Measurements from ENCODE around the gene GMDS. TPM values are rescaled to one million over a fixed set of nuclear protein-coding genes. Genes with fewer than 3 reads are reported as not detected.
A peak's percentile ranks its signal among the peaks of the same experiment; 100 is the strongest.

The GMDS gene
- total RNA-seq, 1 donor from 2014 or later, result 19.9 TPM

- Histone ChIP-seq H3K4me3 (no peak overlapping the region), H3K36me3 (no peaks in the 10 kb centered on the region), H3K4me1 (peaks cover 0 to 25% of the 10 kb centered on the region in 2 donors), H3K9me3 (no peaks in the 10 kb centered on the region), H3K27me3 (no peaks in the 10 kb centered on the region), H3K27ac (no peak overlapping the region)
- no peak for DNase-seq (ENCODE audit: low spot score in 2 of 2)
- intact Hi-C loops (cut with DNase I), result loop anchor here (2.0 to 5.0 kb wide), 2 partner anchors 33 to 83 kb away; no protein-coding TSS in a partner anchor
- no peak for TF ChIP-seq CTCF (IDR thresholded peaks at IDR 0.05)
Measured at GRCh38 chr6:2114100-2114499, 131.3 kb downstream of the GMDS start.

GRCh38 chr6:2111162-2111677 lies 134.2 kb downstream of the GMDS start:
- Histone ChIP-seq H3K9me3 (no peaks in the 10 kb centered on the region), H3K36me3 (no peaks in the 10 kb centered on the region), H3K27ac (peak overlapping the region; percentile 82 to 83), H3K4me3 (peak overlapping the region in 1 of 2 donors; percentile 49), H3K4me1 (peaks cover 0 to 20% of the 10 kb centered on the region in 2 donors), H3K27me3 (no peaks in the 10 kb centered on the region)
- intact Hi-C loops (cut with DNase I), result loop anchor here (1.0 to 5.0 kb wide), 4 partner anchors 86 to 524 kb away; partner anchors contain the start of gene GMDS
- no peak for TF ChIP-seq CTCF (IDR thresholded peaks at IDR 0.05)
- DNase-seq (ENCODE audit: low spot score in 2 of 2), result no peak

- Histone ChIP-seq H3K4me1 (peaks cover 0 to 20% of the 10 kb centered on the region in 2 donors), H3K36me3 (no peaks in the 10 kb centered on the region), H3K4me3 (peak overlapping the region in 1 of 2 donors; percentile 49), H3K9me3 (no peaks in the 10 kb centered on the region), H3K27ac (peak overlapping the region; percentile 82 to 83), H3K27me3 (no peaks in the 10 kb centered on the region)
- no peak for TF ChIP-seq CTCF (IDR thresholded peaks at IDR 0.05)
- DNase-seq (ENCODE audit: low spot score in 2 of 2), result peak; percentile 33 to 86
- intact Hi-C loops (cut with DNase I), result loop anchor here (2.0 to 5.0 kb wide), 3 partner anchors 87 to 524 kb away; partner anchors contain the start of gene GMDS
Measured at GRCh38 chr6:2110504-2110903, 134.9 kb downstream of the GMDS start.

GRCh38 chr6:2109796-2110195 lies 135.6 kb downstream of the GMDS start:
- no peak for TF ChIP-seq CTCF (IDR thresholded peaks at IDR 0.05)
- no peak for DNase-seq (ENCODE audit: low spot score in 2 of 2)
- H3K36me3 ChIP-seq, result no peaks in the 10 kb centered on the region
- intact Hi-C loops (cut with DNase I), result loop anchor here (2.0 to 5.0 kb wide), 3 partner anchors 88 to 525 kb away; partner anchors contain the start of gene GMDS
- H3K9me3 ChIP-seq, result no peaks in the 10 kb centered on the region
- H3K27ac ChIP-seq, result peak overlapping the region; percentile 82 to 83
- peaks cover 0 to 20% of the 10 kb centered on the region in 2 donors for H3K4me1 ChIP-seq
- H3K4me3 ChIP-seq, result peak overlapping the region in 1 of 2 donors; percentile 49
- H3K27me3 ChIP-seq, result no peaks in the 10 kb centered on the region

- intact Hi-C loops (cut with DNase I), result no loop called here
- H3K27ac ChIP-seq, result peak overlapping the region; percentile 82 to 83
Measured at GRCh38 chr6:2108700-2109306, 136.6 kb downstream of the GMDS start.

More at GRCh38 chr6:2108700-2109306, 136.6 kb downstream of the GMDS start:
- H3K4me3 ChIP-seq, result no peak overlapping the region
- H3K27me3 ChIP-seq, result no peaks in the 10 kb centered on the region
- no peak for TF ChIP-seq CTCF (IDR thresholded peaks at IDR 0.05)
- no peaks in the 10 kb centered on the region for H3K9me3 ChIP-seq
- DNase-seq (ENCODE audit: low spot score in 2 of 2), result no peak
- no peaks in the 10 kb centered on the region for H3K36me3 ChIP-seq
- H3K4me1 ChIP-seq, result peaks cover 0 to 23% of the 10 kb centered on the region in 2 donors
